Calu3 (cell line): ENCODE measurements around the gene PIGA. TPM values are rescaled to one million over a fixed set of nuclear protein-coding genes. Genes with fewer than 3 reads are reported as not detected.

Experiments used
- BruUV-seq: library from RNA; stranded (reverse); fragments of 400-500 nt; replicated peaks from 2 replicates; lab custom pipeline; 2021; lab: Mats Ljungman, UMichigan
- CTCF ChIA-PET: fragments of 300-600 bp; sonication (Branson Sonifier 250); formaldehyde crosslinking; loops from one replicate; lab custom pipeline; 2022; ENCODE audit warnings: antibody characterized with exemption; lab: Charles Lee
- DNase-seq: peaks from one replicate; pipeline ENCODE4 v3.0.0; 2022
- H3K27ac Mint-ChIP-seq: one replicate; pipeline ENCODE4 v1.8.0; 2022; ENCODE audit warnings: mixed read lengths; ENCODE audit not compliant: unreplicated experiment
- H3K27me3 Mint-ChIP-seq: one replicate; pipeline ENCODE4 v1.8.0; 2022; ENCODE audit warnings: mixed read lengths; ENCODE audit not compliant: unreplicated experiment
- H3K36me3 Mint-ChIP-seq: one replicate; pipeline ENCODE4 v1.8.0; 2022; ENCODE audit warnings: mild to moderate bottlenecking, moderate library complexity, mixed read lengths; ENCODE audit not compliant: insufficient read depth, unreplicated experiment
- H3K4me1 Mint-ChIP-seq: one replicate; pipeline ENCODE4 v1.8.0; 2022; ENCODE audit warnings: mild to moderate bottlenecking, low read depth, mixed read lengths; ENCODE audit not compliant: unreplicated experiment
- H3K4me3 Mint-ChIP-seq: one replicate; pipeline ENCODE4 v1.8.0; 2022; ENCODE audit warnings: mild to moderate bottlenecking, low read depth, moderate library complexity, mixed read lengths; ENCODE audit not compliant: unreplicated experiment
- H3K9me3 Mint-ChIP-seq: one replicate; pipeline ENCODE4 v1.8.0; 2022; ENCODE audit warnings: low read depth, mixed read lengths; ENCODE audit not compliant: unreplicated experiment
- CTCF ChIP-seq: fragments of 200-600 bp; IDR thresholded peaks from one replicate; pipeline ENCODE4 v1.8.0; 2022; ENCODE audit warnings: antibody characterized with exemption; ENCODE audit not compliant: unreplicated experiment
- intact Hi-C: fragments of 100-400 bp; cut with micrococcal nuclease; formaldehyde crosslinking; loops from one replicate; pipeline ENCODE4 v1.10.0; 2022; ENCODE audit not compliant: unreplicated experiment
- total RNA-seq: library from RNA; stranded (reverse); gene quantifications from 2 replicates; pipeline ENCODE4 v1.2.3, GENCODE V29; 2022

Gene PIGA
- total RNA-seq, 1 experiment from 2014 or later, result 34.4 TPM

DNA sequence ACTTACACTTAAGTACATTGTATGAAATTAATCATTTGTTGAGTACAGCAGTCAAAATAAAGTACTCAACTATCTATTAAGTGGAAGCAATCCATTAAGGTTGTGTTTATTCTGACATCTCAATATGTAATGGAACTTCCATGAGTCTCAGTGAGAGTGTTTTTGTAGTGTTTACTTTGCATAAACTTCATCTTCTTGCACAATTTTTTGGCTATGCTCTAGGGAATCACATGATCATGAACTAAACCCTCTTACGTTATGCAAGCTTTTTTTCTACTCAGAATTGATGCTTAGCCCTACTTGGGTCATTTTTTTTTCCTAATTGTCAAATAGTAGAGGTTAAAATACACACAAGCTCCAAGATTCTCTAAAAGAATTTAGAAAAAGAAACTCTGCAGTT is 21.1 kb upstream of the PIGA start:
- no peaks in the 10 kb centered on the region for H3K36me3 Mint-ChIP-seq
- H3K4me3 Mint-ChIP-seq, result no peak overlapping the region
- no peaks in the 10 kb centered on the region for H3K4me1 Mint-ChIP-seq
- no peaks in the 10 kb centered on the region for H3K9me3 Mint-ChIP-seq
- intact Hi-C loops, result no loop called here
- H3K27ac Mint-ChIP-seq, result no peak overlapping the region
- CTCF ChIA-PET, result no interaction called here
- no peaks in the 10 kb centered on the region for H3K27me3 Mint-ChIP-seq
- no TSS peak for BruUV-seq
- TF ChIP-seq CTCF, result no peak
- no peak for DNase-seq

- intact Hi-C loops, result no loop called here
- TF ChIP-seq CTCF, result no peak
- no peaks in the 10 kb centered on the region for H3K9me3 Mint-ChIP-seq
- CTCF ChIA-PET, result interaction anchor here (0.7 kb wide), 1 partner anchor 14 kb away, joined by 3 read pairs; no protein-coding TSS in a partner anchor
- H3K27ac Mint-ChIP-seq, result no peak overlapping the region
- H3K4me3 Mint-ChIP-seq, result no peak overlapping the region
- no peak for DNase-seq
- no TSS peak for BruUV-seq
- no peaks in the 10 kb centered on the region for H3K27me3 Mint-ChIP-seq
- no peaks in the 10 kb centered on the region for H3K4me1 Mint-ChIP-seq
- H3K36me3 Mint-ChIP-seq, result no peaks in the 10 kb centered on the region
Observed at GRCh38 chrX:15350329-15350996, 15.1 kb upstream of the PIGA start.

DNA sequence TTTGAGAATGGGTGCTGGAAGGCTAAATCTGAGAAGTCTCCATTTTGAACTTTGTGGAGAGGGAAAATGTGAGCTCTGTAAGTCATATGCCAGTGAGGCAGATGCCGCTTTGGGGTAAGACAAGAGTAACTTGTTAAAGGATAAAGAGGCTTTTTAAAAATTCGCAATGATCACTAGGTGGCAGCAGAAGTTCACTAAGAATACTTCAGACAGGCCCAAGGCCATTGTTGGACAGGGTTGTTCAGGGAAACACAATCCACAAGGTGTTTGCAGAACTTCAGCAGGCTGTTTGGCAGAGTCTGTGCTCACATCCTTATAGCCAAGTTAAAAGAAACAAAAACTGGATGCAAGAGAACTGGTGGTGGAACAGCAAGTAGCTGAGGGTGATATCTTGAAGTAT is 13.7 kb upstream of the PIGA start:
- peak; percentile 36 for TF ChIP-seq CTCF
- intact Hi-C loops, result loop anchor here (2.0 to 10.0 kb wide), 2 partner anchors 120 to 216 kb away; no protein-coding TSS in a partner anchor
- peak; percentile 37 for DNase-seq
- Mint-ChIP-seq H3K27ac (no peak overlapping the region), H3K9me3 (no peaks in the 10 kb centered on the region), H3K4me3 (no peak overlapping the region), H3K36me3 (no peaks in the 10 kb centered on the region), H3K4me1 (no peaks in the 10 kb centered on the region), H3K27me3 (no peaks in the 10 kb centered on the region)
- BruUV-seq, result no TSS peak
- CTCF ChIA-PET, result no interaction called here

DNA sequence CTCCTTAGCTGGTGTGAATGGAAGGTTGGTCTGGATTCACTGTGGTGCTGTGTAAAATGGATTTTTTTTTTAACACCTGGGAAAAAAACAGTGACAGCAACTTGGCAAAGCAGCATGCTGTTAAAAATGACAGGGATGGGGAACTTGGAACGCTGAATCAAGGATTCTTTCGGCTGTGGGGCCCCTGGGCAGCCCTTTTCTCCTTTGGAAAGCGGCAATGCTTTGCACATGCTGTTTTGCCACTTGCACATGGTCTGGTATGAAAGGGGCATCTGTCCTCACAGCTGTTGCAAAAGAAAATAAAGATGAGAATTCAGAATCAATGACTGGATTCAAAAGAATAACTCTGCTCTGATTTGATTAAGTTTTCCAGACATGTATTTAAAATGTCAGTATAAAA is 10.7 kb upstream of the PIGA start:
- Mint-ChIP-seq H3K36me3 (no peaks in the 10 kb centered on the region), H3K9me3 (no peaks in the 10 kb centered on the region), H3K4me1 (no peaks in the 10 kb centered on the region), H3K27me3 (no peaks in the 10 kb centered on the region), H3K4me3 (no peak overlapping the region), H3K27ac (no peak overlapping the region)
- intact Hi-C loops, result loop anchor here (10.0 kb wide), 1 partner anchor 219 kb away; no protein-coding TSS in a partner anchor
- CTCF ChIA-PET, result no interaction called here
- no peak for DNase-seq
- no peak for TF ChIP-seq CTCF
- no TSS peak for BruUV-seq
